Measurements from ENCODE around the gene STAB1. TPM values are rescaled to one million over a fixed set of nuclear protein-coding genes. Genes with fewer than 3 reads are reported as not detected.

Gene STAB1
- total RNA-seq, 4 donors from 2014 or later: 10.3 to 27.2 (median 23.3) TPM

DNA sequence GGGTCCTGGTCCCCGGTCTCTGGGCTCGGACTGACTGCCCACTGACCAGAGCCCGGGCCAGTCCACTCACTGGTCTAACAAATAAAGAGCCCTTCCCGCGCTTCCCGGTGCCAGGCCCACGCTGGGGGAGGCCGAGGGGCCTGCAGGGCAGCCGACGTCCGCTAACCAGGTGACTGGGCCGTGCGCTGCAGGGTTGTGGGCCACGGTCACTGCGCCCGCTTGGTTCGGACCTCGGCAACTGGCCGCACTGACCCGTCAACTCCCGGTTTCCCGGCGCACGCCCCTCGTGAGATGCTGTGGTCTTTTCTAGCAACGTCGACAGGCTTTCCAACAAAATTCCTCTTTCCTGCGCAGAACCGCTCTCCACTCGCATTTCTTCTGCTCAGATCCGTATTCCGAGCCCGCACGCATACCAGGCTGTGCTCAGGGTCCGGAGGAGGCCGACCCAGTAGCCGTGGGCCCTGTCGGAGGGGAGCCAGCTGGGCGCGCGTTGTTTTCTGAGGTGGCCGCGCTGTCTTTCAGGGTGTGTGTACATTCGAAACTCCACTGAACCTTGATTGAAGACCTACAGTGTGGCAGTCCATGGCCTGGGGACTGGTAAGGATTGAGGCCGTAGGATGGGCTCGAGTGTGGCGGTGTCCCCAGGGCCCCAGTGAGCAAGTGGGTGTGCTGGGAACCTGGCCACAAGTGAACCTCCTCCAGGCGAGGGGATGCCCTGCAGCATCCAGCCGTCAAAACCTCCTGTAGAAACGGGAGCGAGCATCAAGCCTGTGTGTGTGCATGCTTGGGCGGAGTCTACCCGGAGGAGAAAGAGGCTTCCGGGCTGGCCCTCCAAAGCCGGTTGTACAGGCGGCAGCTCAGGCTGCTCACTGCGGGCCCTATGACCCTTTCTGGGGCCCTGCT is 39.4 kb downstream of the STAB1 start:
- H3K4me1 ChIP-seq: peaks cover 59 to 65% of the 10 kb centered on the region in 2 donors
- H3K4me3 ChIP-seq: peak overlapping the region; percentile 58 to 71 (median 62)
- DNase-seq: peak in 1 of 2 donors; percentile 19

DNA sequence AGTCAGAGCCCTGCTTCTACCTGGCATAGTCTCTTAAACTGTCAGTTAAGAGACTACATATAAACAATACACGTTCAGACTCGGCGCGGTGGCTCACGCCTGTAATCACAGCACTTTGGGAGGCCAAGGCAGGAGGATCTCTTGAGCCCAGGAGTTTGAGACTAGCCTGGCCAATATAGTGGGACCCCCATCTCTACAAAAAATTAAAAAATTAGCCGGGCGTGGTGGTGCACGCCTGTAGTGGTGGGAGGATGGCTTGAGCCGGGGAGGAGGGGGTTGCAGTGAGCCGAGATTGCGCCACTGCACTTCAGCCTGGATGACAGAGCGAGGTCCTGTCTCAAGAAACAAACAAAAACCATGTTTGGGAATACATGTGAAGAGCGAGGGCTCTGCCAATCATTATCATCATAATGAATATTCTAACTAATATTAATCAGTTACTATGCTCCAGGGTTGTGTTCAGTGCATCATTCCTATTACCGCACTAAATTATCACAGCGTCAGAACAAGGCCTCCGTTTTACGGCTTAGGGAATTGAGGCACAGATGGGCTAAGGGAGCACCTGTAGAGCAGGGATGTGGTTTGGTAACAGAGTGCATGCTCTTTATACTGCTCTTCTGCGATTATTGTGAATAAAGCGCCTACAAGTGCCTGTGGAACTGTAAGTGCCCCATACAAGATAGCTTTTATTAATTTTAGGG is 40.4 kb downstream of the STAB1 start:
- TF ChIP-seq POLR2A (IDR thresholded peaks at IDR 0.05): no peak
- TF ChIP-seq, protein P1, sequence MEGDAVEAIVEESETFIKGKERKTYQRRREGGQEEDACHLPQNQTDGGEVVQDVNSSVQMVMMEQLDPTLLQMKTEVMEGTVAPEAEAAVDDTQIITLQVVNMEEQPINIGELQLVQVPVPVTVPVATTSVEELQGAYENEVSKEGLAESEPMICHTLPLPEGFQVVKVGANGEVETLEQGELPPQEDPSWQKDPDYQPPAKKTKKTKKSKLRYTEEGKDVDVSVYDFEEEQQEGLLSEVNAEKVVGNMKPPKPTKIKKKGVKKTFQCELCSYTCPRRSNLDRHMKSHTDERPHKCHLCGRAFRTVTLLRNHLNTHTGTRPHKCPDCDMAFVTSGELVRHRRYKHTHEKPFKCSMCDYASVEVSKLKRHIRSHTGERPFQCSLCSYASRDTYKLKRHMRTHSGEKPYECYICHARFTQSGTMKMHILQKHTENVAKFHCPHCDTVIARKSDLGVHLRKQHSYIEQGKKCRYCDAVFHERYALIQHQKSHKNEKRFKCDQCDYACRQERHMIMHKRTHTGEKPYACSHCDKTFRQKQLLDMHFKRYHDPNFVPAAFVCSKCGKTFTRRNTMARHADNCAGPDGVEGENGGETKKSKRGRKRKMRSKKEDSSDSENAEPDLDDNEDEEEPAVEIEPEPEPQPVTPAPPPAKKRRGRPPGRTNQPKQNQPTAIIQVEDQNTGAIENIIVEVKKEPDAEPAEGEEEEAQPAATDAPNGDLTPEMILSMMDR (IDR thresholded peaks at IDR 0.05 in 4 of 5, conservative IDR thresholded peaks at IDR 0.05 in 1 of 5): no peak
- no peaks in the 10 kb centered on the region for H3K9me3 ChIP-seq
- H3K27me3 ChIP-seq: no peaks in the 10 kb centered on the region
- ATAC-seq (no peak), DNase-seq (peak in 1 of 2 donors; percentile 11)
- H3K4me1 ChIP-seq: peaks cover 59 to 64% of the 10 kb centered on the region in 2 donors
- peak overlapping the region; percentile 79 to 99 (median 89) for H3K27ac ChIP-seq
- in situ Hi-C loops (cut with MboI; ENCODE audit: low sequenced_read_pairs in 4 of 4): no loop called here
- intact Hi-C loops (cut with DNase I; ENCODE audit: low total_unique reads): loop anchor here (1.0 to 5.0 kb wide), 6 partner anchors 43 to 297 kb away; partner anchors contain the start of genes ITIH4, PBRM1 and TNNC1
- H3K4me3 ChIP-seq: peak overlapping the region in 3 of 4 donors; percentile 43 to 91 (median 78)
- peaks cover 0 to 4% of the 10 kb centered on the region in 2 donors for H3K36me3 ChIP-seq

More for the DNA sequence above, 39.4 kb downstream of the STAB1 start:
- no peak for ATAC-seq
- intact Hi-C loops (cut with DNase I; ENCODE audit: low total_unique reads): loop anchor here (5.0 kb wide), 2 partner anchors 82 to 298 kb away; partner anchors contain the start of genes ITIH4 and TNNC1
- no peaks in the 10 kb centered on the region for H3K27me3 ChIP-seq
- no peaks in the 10 kb centered on the region for H3K36me3 ChIP-seq
- in situ Hi-C loops (cut with MboI; ENCODE audit: low sequenced_read_pairs in 4 of 4): no loop called here
- H3K27ac ChIP-seq: peak overlapping the region; percentile 76 to 84 (median 80)
- no peak for TF ChIP-seq POLR2A (IDR thresholded peaks at IDR 0.05)
- TF ChIP-seq, protein P1 (IDR thresholded peaks at IDR 0.05 in 4 of 5, conservative IDR thresholded peaks at IDR 0.05 in 1 of 5): no peak
- no peaks in the 10 kb centered on the region for H3K9me3 ChIP-seq

DNA sequence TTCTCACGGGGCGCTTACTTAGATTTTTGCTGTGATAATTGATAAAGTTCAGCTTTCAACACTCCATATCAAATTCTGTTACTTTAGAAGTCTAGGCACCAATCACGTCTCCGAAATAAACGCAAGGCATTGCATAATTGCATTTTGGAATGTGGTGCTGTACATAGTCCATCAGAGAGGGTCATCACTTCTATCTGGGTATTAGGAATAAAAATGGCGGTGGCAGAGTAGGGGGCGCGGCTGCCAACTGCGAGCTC is 40.9 kb downstream of the STAB1 start:
- intact Hi-C loops (cut with DNase I; ENCODE audit: low total_unique reads): loop anchor here (1.0 to 5.0 kb wide), 6 partner anchors 43 to 296 kb away; partner anchors contain the start of genes ITIH4, PBRM1 and TNNC1
- in situ Hi-C loops (cut with MboI; ENCODE audit: low sequenced_read_pairs in 4 of 4): no loop called here
- no peak for DNase-seq
- H3K36me3 ChIP-seq: peaks cover 0 to 8% of the 10 kb centered on the region in 2 donors
- TF ChIP-seq, protein P1 (IDR thresholded peaks at IDR 0.05 in 4 of 5, conservative IDR thresholded peaks at IDR 0.05 in 1 of 5): no peak
- no peak for TF ChIP-seq POLR2A (IDR thresholded peaks at IDR 0.05)
- H3K27ac ChIP-seq: peak overlapping the region; percentile 73 to 99 (median 89)
- H3K27me3 ChIP-seq: no peaks in the 10 kb centered on the region
- peak overlapping the region in 3 of 4 donors; percentile 43 to 91 (median 78) for H3K4me3 ChIP-seq
- ATAC-seq: no peak
- no peaks in the 10 kb centered on the region for H3K9me3 ChIP-seq
- H3K4me1 ChIP-seq: peaks cover 59 to 61% of the 10 kb centered on the region in 2 donors

DNA sequence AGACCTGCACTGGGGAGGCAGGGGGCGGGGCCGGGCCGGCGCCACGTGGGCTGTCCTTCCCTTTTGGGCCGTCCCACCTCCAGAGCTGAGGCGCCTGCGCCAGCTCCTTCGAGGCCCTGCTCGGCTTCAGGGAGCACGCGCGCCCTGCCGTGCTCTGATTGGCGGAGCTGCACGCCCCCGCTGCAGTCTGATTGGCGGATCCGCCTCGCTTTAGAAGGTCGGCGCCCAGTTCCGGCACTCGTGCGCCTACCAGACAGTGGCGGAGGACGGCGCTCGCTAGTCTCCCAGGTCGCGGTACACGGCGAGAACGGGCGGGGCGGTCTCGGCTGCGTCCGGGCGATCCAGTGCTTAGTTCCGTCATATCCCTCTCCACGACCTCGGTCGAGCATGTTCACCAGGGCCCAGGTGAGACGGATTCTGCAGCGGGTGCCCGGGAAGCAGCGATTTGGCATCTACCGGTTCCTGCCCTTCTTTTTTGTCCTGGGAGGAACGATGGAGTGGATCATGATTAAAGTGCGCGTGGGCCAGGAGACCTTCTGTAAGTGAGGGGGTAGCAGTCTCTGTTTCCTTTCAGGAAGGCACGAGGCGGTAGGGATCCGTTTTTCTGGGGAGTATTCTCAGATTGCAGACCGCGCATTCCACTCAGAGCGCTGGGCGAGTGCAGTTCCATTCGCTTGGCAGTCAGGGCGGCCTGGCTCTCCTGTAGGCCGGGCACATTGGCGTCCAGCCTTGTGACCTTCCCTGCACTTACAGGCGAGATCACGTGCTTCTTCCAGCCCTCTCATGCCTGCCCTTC is 41.4 kb downstream of the STAB1 start, which contains the start of gene UQCC5:
TSS of gene UQCC5 (plus strand) at position 237 of the 796 bp plus-strand sequence. CDS start at position 388, 151 bp downstream.
- DNase-seq (peak; percentile 97 to 98), ATAC-seq (peak; percentile 80 to 85)
- TF ChIP-seq POLR2A (IDR thresholded peaks at IDR 0.05): peak; percentile 100
- TF ChIP-seq, protein P1 (IDR thresholded peaks at IDR 0.05 in 4 of 5, conservative IDR thresholded peaks at IDR 0.05 in 1 of 5): peak in 1 of 5 experiments; percentile 22
- H3K4me1 ChIP-seq: peaks cover 57 to 58% of the 10 kb centered on the region in 2 donors
- no peaks in the 10 kb centered on the region for H3K9me3 ChIP-seq
- in situ Hi-C loops (cut with MboI; ENCODE audit: low sequenced_read_pairs in 4 of 4): no loop called here
- H3K27me3 ChIP-seq: no peaks in the 10 kb centered on the region
- H3K4me3 ChIP-seq: peak within 1 kb of the TSS; percentile 63 to 91 (median 77)
- H3K27ac ChIP-seq: peak within 1 kb of the TSS; percentile 88 to 99 (median 94)
- intact Hi-C loops (cut with DNase I; ENCODE audit: low total_unique reads): loop anchor here (1.0 to 5.0 kb wide), 6 partner anchors 44 to 296 kb away; partner anchors contain the start of genes ITIH4, PBRM1 and TNNC1
- peaks cover 0 to 14% of the 10 kb centered on the region in 2 donors for H3K36me3 ChIP-seq

Measured in gastrocnemius medialis (tissue), 4 donors.